ENCODE measurements around the gene POLR1A. TPM values are rescaled to one million over a fixed set of nuclear protein-coding genes. Genes with fewer than 3 reads are reported as not detected.
A peak's percentile ranks its signal among the peaks of the same experiment; 100 is the strongest.

POLR1A gene
- total and polyA plus RNA-seq, 4 donors, result 5.5 to 39.1 (median 9.7) TPM

DNA sequence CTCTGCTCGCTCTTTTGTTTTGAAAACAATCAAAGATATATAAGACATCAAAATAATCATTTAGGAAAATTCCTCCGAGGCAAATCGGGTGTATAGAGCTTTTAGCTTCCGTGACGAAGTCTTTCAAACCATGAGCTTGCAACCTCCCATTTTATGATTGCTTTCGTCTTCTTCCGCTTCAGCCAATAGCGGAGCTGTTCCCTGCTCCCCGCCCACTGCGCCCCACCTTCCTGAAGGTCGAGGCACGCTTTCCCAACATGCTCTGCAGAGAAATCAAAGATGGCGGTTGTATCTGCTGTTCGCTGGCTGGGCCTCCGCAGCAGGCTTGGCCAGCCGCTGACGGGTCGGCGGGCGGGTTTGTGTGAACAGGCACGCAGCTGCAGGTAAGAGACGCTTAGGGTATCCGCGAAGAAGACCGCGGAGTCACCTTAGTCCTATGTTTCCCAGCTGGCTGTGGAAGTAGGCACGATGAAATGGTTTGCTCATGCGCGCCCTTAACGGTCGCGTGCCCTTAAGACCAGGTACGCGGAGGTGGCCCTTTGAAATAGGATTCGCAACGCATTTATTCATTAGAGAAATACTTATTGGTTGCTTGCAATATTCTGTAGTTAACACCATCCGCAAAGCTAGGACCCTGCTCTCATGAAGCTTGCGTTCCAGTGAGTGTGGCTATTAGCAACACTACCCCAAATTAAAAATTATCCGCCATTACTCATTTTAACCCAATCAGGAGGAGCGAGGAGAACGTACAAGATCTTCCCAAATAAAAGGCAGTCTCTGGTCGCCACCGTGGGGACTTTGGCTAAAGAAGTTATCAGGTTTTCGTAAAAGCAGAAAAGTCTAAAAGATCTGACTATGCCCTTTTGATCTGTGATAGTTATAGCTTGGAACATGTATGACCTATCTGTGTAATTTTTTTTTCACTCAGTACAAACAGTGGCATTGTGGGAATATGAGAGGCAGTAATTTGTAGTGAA is 571 bp upstream of the POLR1A start, which contains the start of gene PTCD3:
TSS of gene PTCD3 (plus strand) at position 267 of the 977 bp plus-strand sequence. CDS start at position 280, 13 bp downstream.
- Histone ChIP-seq H3K9me3 (ENCODE audit: control insufficient read depth in 4 of 4, insufficient read depth in 3 of 4, low read length in 3 of 4) (no peaks in the 10 kb centered on the region), H3K27ac (ENCODE audit: low read depth in 1 of 2, low read length in 1 of 2) (peak within 1 kb of the TSS; percentile 84 to 87), H3K27me3 (ENCODE audit: control insufficient read depth in 3 of 3, insufficient read depth in 3 of 3, low read length in 2 of 3) (no peaks in the 10 kb centered on the region), H3K9ac (ENCODE audit: insufficient read depth in 1 of 2, low read length in 2 of 2) (peak within 1 kb of the TSS; percentile 70 to 80), H3K4me3 (peak within 1 kb of the TSS; percentile 83), H3K36me3 (ENCODE audit: control insufficient read depth in 4 of 4, insufficient read depth in 4 of 4, low read length in 4 of 4) (peaks cover 5 to 28% (median 16%) of the 10 kb centered on the region in 4 donors), H3K4me1 (ENCODE audit: control insufficient read depth in 5 of 5, insufficient read depth in 5 of 5, low read length in 5 of 5) (peaks cover 0 to 23% (median 10%) of the 10 kb centered on the region in 5 donors)
- TF ChIP-seq, protein P1, sequence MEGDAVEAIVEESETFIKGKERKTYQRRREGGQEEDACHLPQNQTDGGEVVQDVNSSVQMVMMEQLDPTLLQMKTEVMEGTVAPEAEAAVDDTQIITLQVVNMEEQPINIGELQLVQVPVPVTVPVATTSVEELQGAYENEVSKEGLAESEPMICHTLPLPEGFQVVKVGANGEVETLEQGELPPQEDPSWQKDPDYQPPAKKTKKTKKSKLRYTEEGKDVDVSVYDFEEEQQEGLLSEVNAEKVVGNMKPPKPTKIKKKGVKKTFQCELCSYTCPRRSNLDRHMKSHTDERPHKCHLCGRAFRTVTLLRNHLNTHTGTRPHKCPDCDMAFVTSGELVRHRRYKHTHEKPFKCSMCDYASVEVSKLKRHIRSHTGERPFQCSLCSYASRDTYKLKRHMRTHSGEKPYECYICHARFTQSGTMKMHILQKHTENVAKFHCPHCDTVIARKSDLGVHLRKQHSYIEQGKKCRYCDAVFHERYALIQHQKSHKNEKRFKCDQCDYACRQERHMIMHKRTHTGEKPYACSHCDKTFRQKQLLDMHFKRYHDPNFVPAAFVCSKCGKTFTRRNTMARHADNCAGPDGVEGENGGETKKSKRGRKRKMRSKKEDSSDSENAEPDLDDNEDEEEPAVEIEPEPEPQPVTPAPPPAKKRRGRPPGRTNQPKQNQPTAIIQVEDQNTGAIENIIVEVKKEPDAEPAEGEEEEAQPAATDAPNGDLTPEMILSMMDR (IDR thresholded peaks at IDR 0.05; ENCODE audit: control extremely low read depth, extremely low read depth), result no peak
- ATAC-seq (ENCODE audit: insufficient read depth, low FRiP score) (peak; percentile 94), DNase-seq (peak; percentile 94 to 97 (median 97))
- WGBS, 2 donors, result 0% methylated on average over 44 of the region's 44 CpGs

DNA sequence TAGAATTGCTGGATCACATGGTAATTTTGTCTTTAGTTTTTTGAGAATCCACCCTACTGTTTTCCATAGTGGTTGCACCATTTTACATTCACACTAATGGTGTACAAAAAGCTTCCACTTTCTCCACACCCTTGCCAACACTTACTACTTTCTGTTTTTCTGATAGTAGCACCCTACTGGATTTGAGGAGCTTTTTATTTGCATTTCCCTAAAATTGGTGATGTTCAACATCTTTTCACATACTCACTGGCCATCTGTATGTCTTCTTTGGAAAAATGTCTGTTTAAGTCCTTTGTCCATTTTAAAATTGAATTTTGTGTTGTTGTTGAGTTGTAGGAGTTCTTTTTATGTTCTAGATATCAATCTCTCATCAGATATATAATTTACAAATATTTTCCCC is 3.5 kb downstream of the POLR1A start:
- no peaks in the 10 kb centered on the region for H3K27me3 ChIP-seq (ENCODE audit: control insufficient read depth in 3 of 3, insufficient read depth in 3 of 3, low read length in 2 of 3)
- DNase-seq (no peak), ATAC-seq (ENCODE audit: insufficient read depth, low FRiP score) (no peak)
- H3K27ac ChIP-seq (ENCODE audit: low read depth in 1 of 2, low read length in 1 of 2), result no peak overlapping the region
- peaks cover 10 to 28% (median 13%) of the 10 kb centered on the region in 4 donors for H3K36me3 ChIP-seq (ENCODE audit: control insufficient read depth in 4 of 4, insufficient read depth in 4 of 4, low read length in 4 of 4)
- no peak overlapping the region for H3K4me3 ChIP-seq
- TF ChIP-seq, protein P1 (IDR thresholded peaks at IDR 0.05; ENCODE audit: control extremely low read depth, extremely low read depth), result no peak
- H3K9me3 ChIP-seq (ENCODE audit: control insufficient read depth in 4 of 4, insufficient read depth in 3 of 4, low read length in 3 of 4), result no peaks in the 10 kb centered on the region
- H3K9ac ChIP-seq (ENCODE audit: insufficient read depth in 1 of 2, low read length in 2 of 2), result no peak overlapping the region
- H3K4me1 ChIP-seq (ENCODE audit: control insufficient read depth in 5 of 5, insufficient read depth in 5 of 5, low read length in 5 of 5), result peaks cover 0 to 16% (median 5%) of the 10 kb centered on the region in 5 donors

DNA sequence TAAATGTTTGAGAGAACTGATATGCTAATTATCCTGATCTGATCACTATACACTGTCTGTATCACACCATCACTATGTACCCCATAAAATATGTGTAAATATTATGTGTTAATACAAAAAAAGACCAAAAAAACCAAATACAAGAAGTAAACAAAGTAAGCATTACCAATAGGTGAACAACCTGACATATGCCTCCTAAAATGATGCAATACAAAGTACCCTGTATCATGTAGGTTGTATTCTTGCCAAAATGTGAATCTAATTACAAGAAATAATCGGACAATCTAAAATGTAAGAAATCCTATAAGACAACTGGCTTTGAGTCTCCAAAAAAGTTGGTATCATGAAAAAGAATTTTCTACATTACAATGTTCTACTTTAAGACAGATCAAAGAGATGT is 7.8 kb downstream of the POLR1A start:
- TF ChIP-seq, protein P1 (IDR thresholded peaks at IDR 0.05; ENCODE audit: control extremely low read depth, extremely low read depth), result no peak
- no peaks in the 10 kb centered on the region for H3K4me1 ChIP-seq (ENCODE audit: control insufficient read depth in 5 of 5, insufficient read depth in 5 of 5, low read length in 5 of 5)
- no peak overlapping the region for H3K9ac ChIP-seq (ENCODE audit: insufficient read depth in 1 of 2, low read length in 2 of 2)
- H3K27me3 ChIP-seq (ENCODE audit: control insufficient read depth in 3 of 3, insufficient read depth in 3 of 3, low read length in 2 of 3), result no peaks in the 10 kb centered on the region
- H3K4me3 ChIP-seq, result no peak overlapping the region
- 95 to 97% methylated on average over 1 of the region's 1 CpG for WGBS, 2 donors
- DNase-seq (no peak), ATAC-seq (ENCODE audit: insufficient read depth, low FRiP score) (no peak)
- H3K36me3 ChIP-seq (ENCODE audit: control insufficient read depth in 4 of 4, insufficient read depth in 4 of 4, low read length in 4 of 4), result peaks cover 16 to 41% (median 19%) of the 10 kb centered on the region in 4 donors
- H3K9me3 ChIP-seq (ENCODE audit: control insufficient read depth in 4 of 4, insufficient read depth in 3 of 4, low read length in 3 of 4), result no peaks in the 10 kb centered on the region
- H3K27ac ChIP-seq (ENCODE audit: low read depth in 1 of 2, low read length in 1 of 2), result no peak overlapping the region

All from lung (tissue), 12 donors.